ENCODE results near the gene USP24. TPM values are rescaled to one million over a fixed set of nuclear protein-coding genes. Genes with fewer than 3 reads are reported as not detected.

Gene USP24
- total and polyA plus RNA-seq, 2 donors (not counting 3 experiments of a cell fraction or from before 2014, with no cell fraction given), result 8.2 to 30.0 TPM

- Histone ChIP-seq H3K27ac (ENCODE audit: insufficient read depth, low read depth, low read length) (no peak overlapping the region), H3K27me3 (ENCODE audit: control insufficient read depth in 2 of 2, insufficient read depth in 2 of 2, low read length in 2 of 2) (no peaks in the 10 kb centered on the region), H3K36me3 (ENCODE audit: control insufficient read depth in 2 of 2, extremely low read depth in 1 of 2, insufficient read depth in 2 of 2, low read length in 2 of 2) (no peaks in the 10 kb centered on the region), H2AFZ (ENCODE audit: low read depth, low read length) (no peak overlapping the region), H3K9me3 (replicated peaks; ENCODE audit: control insufficient read depth, insufficient read depth, low read length) (no peaks in the 10 kb centered on the region), H3K4me3 (replicated peaks in 1 of 3; ENCODE audit: insufficient read depth in 1 of 3, low read depth in 1 of 3, low read length in 3 of 3) (no peak overlapping the region), H3K9ac (replicated peaks; ENCODE audit: extremely low read depth, insufficient read depth, low read length) (no peak overlapping the region), H3K9me1 (replicated peaks; ENCODE audit: control insufficient read depth, extremely low read depth, insufficient read depth, low read length) (no peaks in the 10 kb centered on the region), H3K4me2 (ENCODE audit: insufficient read depth, low read length) (no peak overlapping the region), H4K20me1 (replicated peaks; ENCODE audit: control insufficient read depth, extremely low read depth, insufficient read depth, low read length) (no peaks in the 10 kb centered on the region), H3K4me1 (ENCODE audit: control insufficient read depth, extremely low read depth, insufficient read depth, low read length) (no peaks in the 10 kb centered on the region), H3K79me2 (ENCODE audit: control insufficient read depth, insufficient read depth, low read length) (no peaks in the 10 kb centered on the region)
- no peak for TF ChIP-seq POLR2AphosphoS5 (IDR thresholded peaks at IDR 0.05; ENCODE audit: insufficient read depth, low read depth, low read length)
- no peak for TF ChIP-seq FOS (IDR thresholded peaks at IDR 0.05; ENCODE audit: borderline replicate concordance, insufficient read depth, low read length)
- TF ChIP-seq CTCF (IDR thresholded peaks at IDR 0.05; ENCODE audit: extremely low read depth in 1 of 2, insufficient read depth in 1 of 2, low read depth in 1 of 2, low read length in 2 of 2), result no peak
- no peak for TF ChIP-seq EZH2 (IDR thresholded peaks at IDR 0.05; ENCODE audit: borderline replicate concordance, low read depth, low read length, severe bottlenecking)
- no peak for TF ChIP-seq MAX (IDR thresholded peaks at IDR 0.05; ENCODE audit: insufficient read depth, insufficient read length)
- TF ChIP-seq JUN (IDR thresholded peaks at IDR 0.05; ENCODE audit: borderline replicate concordance, insufficient read depth, insufficient read length, low read depth), result no peak
- TF ChIP-seq GATA2 (IDR thresholded peaks at IDR 0.05; ENCODE audit: insufficient read depth, insufficient read length, low read depth, low read length), result no peak
- TF ChIP-seq POLR2A (IDR thresholded peaks at IDR 0.05; ENCODE audit: low read depth, low read length), result no peak
- no peak for TF ChIP-seq MYC (IDR thresholded peaks at IDR 0.05; ENCODE audit: low read depth, low read length)
- FAIRE-seq (no peak), DNase-seq (ENCODE audit: low read depth, low spot score) (no peak)
- dilution Hi-C loops (cut with MboI; ENCODE audit: extremely low pct_ligation_motif_present, low sequenced_read_pairs), result no loop called here
- intact Hi-C loops (cut with micrococcal nuclease), result no loop called here
- ChIA-PET CTCF (no interaction called here), POLR2A (no interaction called here)
- BruUV-seq (replicated peaks), result no TSS peak
Measured at GRCh38 chr1:55057270-55057955, 157.8 kb downstream of the USP24 start.

Measured in endothelial cell of umbilical vein (primary cell).